Medulla oblongata (tissue), 1 donor: Measurements from ENCODE around the gene CHRNB4.
"Not testable (repeated sequence)": the region's sequence is repeated elsewhere in the genome, so short reads cannot be mapped to it uniquely, and the experiment has no call there.

Source experiments
- DNase-seq: peaks from one replicate; pipeline ENCODE4 v3.0.0-alpha.2; 2015; ENCODE audit errors: extremely low spot score

The CHRNB4 gene, protein sequence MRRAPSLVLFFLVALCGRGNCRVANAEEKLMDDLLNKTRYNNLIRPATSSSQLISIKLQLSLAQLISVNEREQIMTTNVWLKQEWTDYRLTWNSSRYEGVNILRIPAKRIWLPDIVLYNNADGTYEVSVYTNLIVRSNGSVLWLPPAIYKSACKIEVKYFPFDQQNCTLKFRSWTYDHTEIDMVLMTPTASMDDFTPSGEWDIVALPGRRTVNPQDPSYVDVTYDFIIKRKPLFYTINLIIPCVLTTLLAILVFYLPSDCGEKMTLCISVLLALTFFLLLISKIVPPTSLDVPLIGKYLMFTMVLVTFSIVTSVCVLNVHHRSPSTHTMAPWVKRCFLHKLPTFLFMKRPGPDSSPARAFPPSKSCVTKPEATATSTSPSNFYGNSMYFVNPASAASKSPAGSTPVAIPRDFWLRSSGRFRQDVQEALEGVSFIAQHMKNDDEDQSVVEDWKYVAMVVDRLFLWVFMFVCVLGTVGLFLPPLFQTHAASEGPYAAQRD

GRCh38 chr15:78641102-78641748 is at the start of gene CHRNB4:
TSS of gene CHRNB4 (minus strand) at chr15:78641210. CDS start at chr15:78641133, 77 bp downstream.
- DNase-seq = no peak

GRCh38 chr15:78689626-78690025 is 48.6 kb upstream of the CHRNB4 start:
- no peak for DNase-seq

DNA sequence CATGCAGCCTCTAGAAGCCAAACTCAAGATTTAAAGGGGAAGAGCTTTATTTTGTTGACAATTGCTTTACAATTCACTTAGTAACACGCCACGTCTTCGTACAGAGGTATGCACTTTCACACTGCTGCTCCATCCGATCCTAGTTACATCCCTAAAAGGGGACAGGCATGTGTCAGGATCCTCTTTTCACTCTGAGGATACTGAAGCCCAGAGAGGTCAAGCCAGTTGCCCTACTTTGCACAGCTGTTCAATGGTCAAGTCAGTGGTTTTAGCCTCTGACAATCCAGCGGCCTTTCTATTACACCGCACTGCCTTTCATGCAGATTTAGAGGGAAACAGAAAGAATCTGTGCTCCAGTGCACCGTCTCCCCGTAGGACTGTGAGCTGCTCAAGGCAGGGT is 44.9 kb upstream of the CHRNB4 start:
- DNase-seq = no peak

- no peak for DNase-seq
Observed at GRCh38 chr15:78685159-78685921, 44.3 kb upstream of the CHRNB4 start.

DNA sequence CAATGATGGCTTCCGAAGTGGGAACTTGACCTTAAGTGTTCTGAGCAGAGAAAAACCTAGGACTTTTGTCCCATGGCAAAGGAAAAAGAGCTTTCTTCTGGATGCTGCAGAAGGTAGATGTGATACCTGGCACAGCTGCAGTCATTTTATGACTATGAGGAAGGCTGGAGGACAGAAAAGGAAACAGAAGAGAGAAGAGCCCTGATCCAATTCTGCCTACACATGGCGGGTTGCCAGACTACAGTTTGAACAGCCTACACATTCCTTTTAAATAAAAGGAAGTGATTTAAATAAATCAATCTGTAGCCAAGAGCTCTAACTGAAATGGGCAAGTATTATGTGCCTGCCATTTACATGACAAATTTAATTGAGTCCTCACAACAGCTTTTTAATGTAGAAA is 43.6 kb upstream of the CHRNB4 start:
- no peak for DNase-seq

DNA sequence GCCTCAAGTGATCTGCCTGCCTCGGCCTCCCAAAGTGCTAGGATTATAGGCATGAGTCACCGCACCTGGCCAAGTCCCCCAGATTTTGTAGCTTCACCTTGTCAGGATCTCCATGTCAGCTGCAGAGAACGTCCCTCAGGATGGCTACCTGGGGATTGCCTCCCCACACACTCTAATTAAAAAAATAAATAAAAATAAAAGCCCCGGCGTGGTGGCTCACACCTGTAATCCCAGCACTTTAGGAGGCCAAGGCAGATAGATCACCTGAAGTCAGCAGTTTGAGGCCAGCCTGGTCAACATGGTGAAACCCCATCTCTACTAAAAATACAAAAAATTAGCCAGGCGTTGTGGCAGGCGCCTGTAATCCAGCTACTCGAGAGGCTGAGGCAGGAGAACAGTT is 42.6 kb upstream of the CHRNB4 start:
- DNase-seq = not testable (repeated sequence)

GRCh38 chr15:78682693-78683410 is 41.8 kb upstream of the CHRNB4 start:
- no peak for DNase-seq

- no peak for DNase-seq
Observed at GRCh38 chr15:78682004-78682651, 41.1 kb upstream of the CHRNB4 start.

GRCh38 chr15:78681281-78682003 is 40.4 kb upstream of the CHRNB4 start:
- DNase-seq = no peak

DNA sequence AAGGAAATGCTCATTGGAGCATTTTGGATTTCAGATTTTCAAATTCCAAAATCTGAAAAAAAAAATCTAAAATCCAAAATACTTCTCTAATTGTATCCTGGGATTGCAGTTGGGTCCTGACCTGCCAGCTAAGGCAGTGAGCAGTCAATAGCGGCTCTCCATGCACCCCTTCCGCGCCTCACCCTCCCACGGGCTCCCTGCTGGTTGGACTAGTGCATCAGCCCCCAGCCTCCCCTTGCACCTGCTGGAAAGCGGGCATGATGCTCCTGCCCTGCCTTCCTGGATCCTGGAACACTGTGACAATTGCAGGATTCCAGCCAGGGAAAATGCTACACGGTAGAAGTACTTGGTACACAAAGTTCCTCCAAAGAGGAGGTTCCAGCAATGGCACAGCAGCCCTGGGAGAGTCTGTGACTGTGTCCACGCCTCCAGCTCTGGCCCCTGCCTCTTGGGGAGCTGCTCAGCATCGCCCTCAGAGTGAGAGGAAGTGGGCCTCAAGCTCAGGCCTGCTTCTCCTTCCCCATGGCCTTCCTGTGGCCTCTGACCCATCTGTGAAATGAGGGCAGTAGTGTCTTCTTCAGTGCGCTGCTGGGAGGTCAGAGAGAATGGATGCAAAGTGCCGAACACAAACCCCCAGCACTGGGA is 39.5 kb upstream of the CHRNB4 start:
- no peak for DNase-seq

- DNase-seq = no peak
Observed at GRCh38 chr15:78679089-78679511, 38.1 kb upstream of the CHRNB4 start.

DNA sequence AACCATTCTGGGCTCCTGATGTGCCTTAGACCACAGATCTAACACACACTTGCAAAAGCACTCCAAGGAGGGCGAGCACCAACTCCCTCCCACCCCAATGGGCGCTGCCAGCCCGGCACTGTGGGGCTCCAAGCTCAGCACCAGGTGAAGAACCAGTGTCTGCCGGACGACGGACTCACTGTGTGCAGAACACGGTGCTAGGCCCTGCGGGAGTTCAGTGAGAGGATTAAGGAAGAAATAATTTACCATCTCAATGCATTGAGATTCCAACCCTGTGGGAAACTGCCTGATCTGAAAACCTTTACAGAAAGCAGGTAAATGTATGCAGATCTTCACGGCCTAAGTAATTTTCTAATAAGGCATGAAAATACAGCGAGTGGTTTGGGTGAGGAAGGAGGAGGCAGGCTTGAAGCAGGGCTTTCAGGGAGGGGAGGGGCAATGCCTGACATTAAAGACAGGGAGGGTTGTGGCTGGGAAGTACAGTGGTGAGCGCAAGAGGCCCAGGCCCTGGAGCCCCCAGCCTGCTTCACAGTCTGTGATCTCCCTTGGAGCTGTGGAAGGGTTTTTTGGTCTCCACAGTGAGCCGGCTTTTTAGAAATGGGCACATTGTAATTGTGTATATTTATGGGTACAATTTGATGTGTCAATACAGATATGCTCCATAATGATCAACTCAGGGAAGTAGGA is 35.6 kb upstream of the CHRNB4 start:
- no peak for DNase-seq

- no peak for DNase-seq
Observed at GRCh38 chr15:78675617-78676360, 34.8 kb upstream of the CHRNB4 start.

GRCh38 chr15:78675206-78675605 is 34.2 kb upstream of the CHRNB4 start:
- DNase-seq = no peak

DNA sequence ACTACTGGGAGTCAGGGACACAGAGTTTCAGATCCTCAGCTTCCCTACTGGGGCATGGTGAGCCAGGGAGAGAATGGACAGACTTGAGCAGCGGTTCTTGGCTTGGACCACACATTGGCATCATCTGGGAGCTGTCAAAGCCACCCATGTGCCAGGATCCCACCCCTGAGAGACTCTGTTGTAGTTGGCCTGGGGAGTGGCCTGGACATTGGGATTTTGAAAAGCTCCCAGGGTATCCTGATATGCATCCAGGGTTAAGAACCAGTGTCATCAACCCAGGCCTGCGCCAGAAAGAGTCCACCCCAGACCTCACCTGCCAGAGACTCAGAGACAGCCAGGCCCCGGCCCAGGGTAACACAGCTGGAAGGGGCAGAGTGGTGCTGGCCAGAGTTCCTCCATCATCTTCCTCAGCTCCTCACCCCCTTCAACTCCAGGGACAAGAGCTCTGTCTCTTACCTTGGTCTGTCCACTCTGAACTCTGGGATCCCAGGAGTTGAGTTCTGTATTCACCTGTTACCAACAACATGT is 33.0 kb upstream of the CHRNB4 start:
- no peak for DNase-seq

DNA sequence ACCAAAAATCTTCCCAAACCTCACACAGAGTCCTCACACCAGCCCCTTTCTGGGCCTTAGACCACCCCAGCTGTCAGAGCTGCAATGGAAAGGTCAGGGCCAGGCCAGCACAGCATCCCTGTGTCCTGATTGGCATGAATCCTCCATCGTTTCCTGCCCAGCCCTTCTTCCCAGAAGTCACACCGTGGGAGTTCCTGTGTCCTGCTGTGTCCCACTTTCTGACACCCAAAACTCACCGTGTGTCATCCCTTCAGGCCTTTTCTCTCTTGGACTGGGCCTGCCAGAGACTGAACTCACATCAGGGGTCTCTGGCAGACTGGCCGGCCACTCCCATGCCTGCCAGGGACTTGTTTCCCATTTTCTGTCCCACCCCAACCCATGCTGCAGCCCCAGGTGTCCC is 32.5 kb upstream of the CHRNB4 start:
- DNase-seq = no peak

DNA sequence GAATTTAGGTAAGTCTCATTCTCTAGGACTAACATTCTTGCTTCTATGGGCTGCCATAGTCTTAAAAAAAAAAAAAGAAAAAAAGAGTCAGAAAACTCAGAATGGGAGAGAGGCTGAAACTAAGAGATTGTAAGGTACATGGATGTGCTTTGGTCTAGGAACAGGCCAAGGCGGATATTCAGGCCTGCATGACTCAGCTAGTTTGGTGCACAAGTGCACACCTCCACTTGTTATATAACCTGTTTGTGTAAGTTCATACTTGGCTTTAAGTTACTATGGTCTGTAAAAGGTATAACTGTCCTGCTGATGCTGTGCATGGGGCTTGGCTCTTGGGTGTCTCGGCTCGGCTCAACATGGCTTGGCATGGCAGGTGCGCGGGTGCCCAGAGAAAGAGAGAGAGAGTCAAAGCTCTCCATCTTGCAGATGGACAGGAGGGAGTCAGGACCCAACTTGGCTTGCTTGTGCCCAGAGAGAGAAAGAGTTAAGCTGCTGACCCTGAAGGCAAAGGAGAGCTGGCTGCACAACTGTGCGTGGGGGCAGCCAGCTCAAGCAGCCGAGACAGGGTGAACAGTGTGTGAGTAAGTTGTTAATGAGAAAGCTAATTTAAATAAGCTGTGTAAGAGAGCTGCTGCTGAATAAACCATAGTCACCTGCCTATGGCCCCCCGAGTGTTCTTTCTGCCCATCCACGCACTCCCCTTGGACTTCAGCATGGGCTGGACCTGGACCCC is 31.4 kb upstream of the CHRNB4 start:
- DNase-seq = no peak
